Measurements from ENCODE around the gene PRPF40A.
"Not testable (repeated sequence)": the region's sequence is repeated elsewhere in the genome, so short reads cannot be mapped to it uniquely, and the experiment has no call there.

GRCh38 chr2:152747751-152748150 is 30.5 kb upstream of the PRPF40A start:
- TF ChIP-seq, protein P1, sequence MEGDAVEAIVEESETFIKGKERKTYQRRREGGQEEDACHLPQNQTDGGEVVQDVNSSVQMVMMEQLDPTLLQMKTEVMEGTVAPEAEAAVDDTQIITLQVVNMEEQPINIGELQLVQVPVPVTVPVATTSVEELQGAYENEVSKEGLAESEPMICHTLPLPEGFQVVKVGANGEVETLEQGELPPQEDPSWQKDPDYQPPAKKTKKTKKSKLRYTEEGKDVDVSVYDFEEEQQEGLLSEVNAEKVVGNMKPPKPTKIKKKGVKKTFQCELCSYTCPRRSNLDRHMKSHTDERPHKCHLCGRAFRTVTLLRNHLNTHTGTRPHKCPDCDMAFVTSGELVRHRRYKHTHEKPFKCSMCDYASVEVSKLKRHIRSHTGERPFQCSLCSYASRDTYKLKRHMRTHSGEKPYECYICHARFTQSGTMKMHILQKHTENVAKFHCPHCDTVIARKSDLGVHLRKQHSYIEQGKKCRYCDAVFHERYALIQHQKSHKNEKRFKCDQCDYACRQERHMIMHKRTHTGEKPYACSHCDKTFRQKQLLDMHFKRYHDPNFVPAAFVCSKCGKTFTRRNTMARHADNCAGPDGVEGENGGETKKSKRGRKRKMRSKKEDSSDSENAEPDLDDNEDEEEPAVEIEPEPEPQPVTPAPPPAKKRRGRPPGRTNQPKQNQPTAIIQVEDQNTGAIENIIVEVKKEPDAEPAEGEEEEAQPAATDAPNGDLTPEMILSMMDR (conservative IDR thresholded peaks at IDR 0.05 in 1 of 2, IDR thresholded peaks at IDR 0.05 in 1 of 2; ENCODE audit: extremely low read depth in 1 of 2, insufficient read depth in 1 of 2, low read depth in 1 of 2, low read length in 2 of 2) = not testable (repeated sequence)
- not testable (repeated sequence) for TF ChIP-seq EZH2 (IDR thresholded peaks at IDR 0.05; ENCODE audit: borderline replicate concordance, low read length)
